Astrocyte of the spinal cord (primary cell): ENCODE data around the gene BDKRB1.

ENCODE experiments used
- DNase-seq: peaks from one replicate; pipeline ENCODE4 v3.0.0; 2011; ENCODE audit warnings: low read depth, low spot score
- H3K4me3 ChIP-seq: 2 replicates; pipeline ENCODE4 v1.5.1; 2011; ENCODE audit warnings: low read depth, mild to moderate bottlenecking, low read length, moderate library complexity
- CTCF ChIP-seq: IDR thresholded peaks from 2 replicates; pipeline ENCODE4 v1.5.1; 2012; ENCODE audit warnings: low read depth, mild to moderate bottlenecking, low read length, inconsistent platforms
- in situ Hi-C: cut with HindIII; loops from 2 replicates; pipeline ENCODE4 v1.10.0; 2017; ENCODE audit warnings: low sequenced_read_pairs

BDKRB1 gene

DNA sequence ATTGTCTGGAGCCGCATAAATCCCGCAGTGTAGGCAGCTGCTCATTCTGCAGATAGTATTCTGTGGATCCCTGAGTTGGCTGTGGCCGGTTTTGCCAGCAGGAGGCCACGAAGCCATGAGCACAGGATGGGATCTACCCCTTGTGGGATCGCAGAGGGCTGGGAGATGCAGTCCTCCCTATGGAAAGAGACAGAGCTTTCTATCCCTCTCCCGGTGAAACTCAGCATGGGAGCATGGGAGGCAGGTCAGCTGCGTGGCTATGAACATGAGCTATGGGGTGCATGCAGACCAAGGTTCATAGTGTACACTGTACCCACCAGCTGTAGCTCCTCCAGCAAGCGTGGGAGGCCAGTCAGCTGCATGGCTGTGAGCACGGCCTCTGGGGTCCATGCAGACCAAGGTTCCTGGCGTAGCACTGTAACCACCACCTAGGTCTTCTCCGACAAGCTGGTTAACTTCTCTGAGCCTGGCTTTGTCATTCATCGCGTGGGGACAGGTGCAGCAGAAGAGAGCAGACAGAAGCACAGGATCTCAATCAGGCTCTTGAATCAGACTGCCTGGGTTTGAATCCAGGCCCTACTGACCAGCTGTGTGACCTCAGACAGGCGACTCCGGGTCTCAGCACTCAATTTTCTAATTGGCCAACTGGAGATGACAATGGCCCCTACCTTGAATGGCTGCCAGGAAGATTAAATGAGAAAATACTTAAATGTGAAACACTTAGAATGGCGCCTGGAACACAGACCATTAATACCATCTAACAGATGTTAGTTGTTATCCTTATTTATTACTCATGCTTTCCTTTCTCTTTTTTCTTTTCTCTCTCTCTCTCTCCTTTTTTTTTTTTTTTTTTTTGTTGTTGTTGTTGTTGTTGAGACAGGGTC is 6.0 kb downstream of the BDKRB1 start:
- in situ Hi-C loops, result no loop called here
- DNase-seq, result no peak
- H3K4me3 ChIP-seq, result no peak overlapping the region
- TF ChIP-seq CTCF, result no peak

DNA sequence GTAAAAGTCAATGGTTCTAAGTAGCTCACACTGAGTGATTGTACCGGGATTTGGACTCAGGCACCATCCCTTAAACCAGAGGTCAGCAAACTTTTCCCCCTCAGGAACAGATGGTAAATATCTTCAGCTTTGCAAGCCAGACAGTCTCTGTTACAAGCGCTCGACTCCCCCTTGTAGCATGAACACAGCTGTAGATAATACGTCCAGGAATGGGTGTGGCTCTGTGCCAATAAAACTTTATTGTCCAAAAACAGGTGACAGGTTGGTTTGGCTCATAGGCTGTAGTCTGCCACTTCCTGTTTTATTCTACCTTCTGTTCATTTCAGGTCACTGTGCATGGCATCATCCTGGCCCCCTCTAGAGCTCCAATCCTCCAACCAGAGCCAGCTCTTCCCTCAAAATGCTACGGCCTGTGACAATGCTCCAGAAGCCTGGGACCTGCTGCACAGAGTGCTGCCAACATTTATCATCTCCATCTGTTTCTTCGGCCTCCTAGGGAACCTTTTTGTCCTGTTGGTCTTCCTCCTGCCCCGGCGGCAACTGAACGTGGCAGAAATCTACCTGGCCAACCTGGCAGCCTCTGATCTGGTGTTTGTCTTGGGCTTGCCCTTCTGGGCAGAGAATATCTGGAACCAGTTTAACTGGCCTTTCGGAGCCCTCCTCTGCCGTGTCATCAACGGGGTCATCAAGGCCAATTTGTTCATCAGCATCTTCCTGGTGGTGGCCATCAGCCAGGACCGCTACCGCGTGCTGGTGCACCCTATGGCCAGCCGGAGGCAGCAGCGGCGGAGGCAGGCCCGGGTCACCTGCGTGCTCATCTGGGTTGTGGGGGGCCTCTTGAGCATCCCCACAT is 7.6 kb downstream of the BDKRB1 start:
- TF ChIP-seq CTCF, result no peak
- in situ Hi-C loops, result no loop called here
- H3K4me3 ChIP-seq, result no peak overlapping the region
- no peak for DNase-seq

- no peak for TF ChIP-seq CTCF
- DNase-seq, result no peak
- H3K4me3 ChIP-seq, result no peak overlapping the region
- in situ Hi-C loops, result no loop called here
These were observed 8.2 kb downstream of the BDKRB1 start for GRCh38 chr14:96264200-96264553.

DNA sequence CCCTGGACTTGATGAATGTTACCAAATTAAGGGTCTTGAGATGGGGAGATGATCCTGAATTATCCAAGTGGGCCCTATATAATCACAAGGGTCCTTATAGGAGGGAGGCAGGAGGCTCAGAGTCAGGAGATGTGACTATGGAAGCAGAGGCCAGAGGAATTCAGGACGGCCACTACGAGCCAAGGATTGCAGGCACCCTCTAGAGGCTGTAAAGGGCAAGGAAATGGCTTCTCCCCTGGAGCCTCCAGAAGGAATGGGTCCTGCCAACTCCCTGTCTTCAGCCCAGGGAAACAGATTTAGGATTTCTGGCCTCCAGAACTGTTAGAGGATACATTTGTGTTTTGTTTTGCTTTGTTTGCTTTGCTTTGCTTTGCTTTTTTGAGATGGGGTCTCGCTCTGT is 8.8 kb downstream of the BDKRB1 start:
- DNase-seq, result no peak
- H3K4me3 ChIP-seq, result no peak overlapping the region
- in situ Hi-C loops, result no loop called here
- TF ChIP-seq CTCF, result peak; percentile 43

DNA sequence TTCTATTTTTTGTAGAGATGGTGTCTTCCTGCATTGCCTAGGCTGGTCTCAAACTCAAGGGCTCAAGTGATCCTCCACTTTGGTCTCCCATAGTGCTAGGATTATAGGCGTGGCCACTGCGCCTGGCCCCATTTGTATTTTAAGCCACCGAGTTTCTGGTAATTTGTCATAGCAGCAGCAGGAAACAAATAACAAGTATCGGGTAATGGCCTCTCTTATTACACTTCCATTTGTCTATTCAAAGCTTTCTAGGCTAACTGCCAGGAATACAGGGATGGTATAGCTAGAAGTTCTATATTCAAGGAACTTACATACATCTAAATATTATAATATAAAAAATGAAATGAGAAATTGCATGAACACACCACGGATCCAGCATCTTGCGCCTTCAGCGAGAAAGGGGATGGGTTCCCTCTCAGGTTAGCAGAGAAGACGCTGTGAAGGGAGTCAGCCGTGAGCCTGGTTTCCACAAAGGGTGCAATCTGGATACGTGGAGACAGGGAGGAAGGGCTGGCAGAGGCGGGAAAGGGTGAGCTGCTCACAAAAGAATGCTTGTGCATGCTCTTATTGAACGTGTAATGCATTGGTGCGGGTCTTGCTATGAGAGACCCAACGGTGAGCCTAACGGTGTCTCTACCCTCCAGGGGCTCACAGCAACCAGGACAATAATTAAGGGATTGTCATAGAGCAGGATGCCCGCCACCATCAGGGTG is 9.5 kb downstream of the BDKRB1 start:
- TF ChIP-seq CTCF, result no peak
- in situ Hi-C loops, result no loop called here
- no peak for DNase-seq
- H3K4me3 ChIP-seq, result no peak overlapping the region

- TF ChIP-seq CTCF, result no peak
- no peak overlapping the region for H3K4me3 ChIP-seq
- in situ Hi-C loops, result no loop called here
- DNase-seq, result peak; percentile 50
These were observed 11.3 kb downstream of the BDKRB1 start for GRCh38 chr14:96267336-96267735.
